GM18520 (cell line): ENCODE data around the gene LDHA.
"Not testable (repeated sequence)": the region's sequence is repeated elsewhere in the genome, so short reads cannot be mapped to it uniquely, and the experiment has no call there.

ENCODE experiments used
- ATAC-seq: cut with Tn5 transposase; IDR thresholded peaks from one replicate; pipeline ENCODE4 v1.9.1; 2021; ENCODE audit not compliant: unreplicated experiment

LDHA gene

GRCh38 chr11:18393581-18394274 is 635 bp upstream of the LDHA start:
- no peak for ATAC-seq

GRCh38 chr11:18394928-18395734 is 768 bp downstream of the LDHA start:
- no peak for ATAC-seq

- ATAC-seq, result peak; percentile 49
These were observed 1.6 kb downstream of the LDHA start for GRCh38 chr11:18395735-18396504.

GRCh38 chr11:18397921-18398320 is 3.6 kb downstream of the LDHA start:
- ATAC-seq, result no peak

- ATAC-seq, result not testable (repeated sequence)
These were observed 6.7 kb downstream of the LDHA start for GRCh38 chr11:18401077-18401476.

- no peak for ATAC-seq
These were observed 9.7 kb downstream of the LDHA start for GRCh38 chr11:18404062-18404461.

- ATAC-seq, result not testable (repeated sequence)
These were observed 13.0 kb downstream of the LDHA start for GRCh38 chr11:18407400-18407799.

GRCh38 chr11:18408558-18409291 is 14.4 kb downstream of the LDHA start:
- no peak for ATAC-seq

- ATAC-seq, result no peak
These were observed 22.1 kb downstream of the LDHA start for GRCh38 chr11:18416459-18416858.

GRCh38 chr11:18419040-18419439 is 24.7 kb downstream of the LDHA start:
- no peak for ATAC-seq

GRCh38 chr11:18420067-18420466 is 25.7 kb downstream of the LDHA start:
- no peak for ATAC-seq

GRCh38 chr11:18427240-18427639 is 32.9 kb downstream of the LDHA start:
- no peak for ATAC-seq

- ATAC-seq, result no peak
These were observed 35.0 kb downstream of the LDHA start for GRCh38 chr11:18429332-18429731.

- no peak for ATAC-seq
These were observed 44.3 kb downstream of the LDHA start for GRCh38 chr11:18438691-18439090.

- ATAC-seq, result no peak
These were observed 54.9 kb downstream of the LDHA start for GRCh38 chr11:18449251-18449650.

GRCh38 chr11:18452927-18453326 is 58.6 kb downstream of the LDHA start:
- no peak for ATAC-seq

- no peak for ATAC-seq
These were observed 61.5 kb downstream of the LDHA start, which contains the start of gene LDHAL6A for GRCh38 chr11:18455686-18456372. TSS of gene LDHAL6A (plus strand) at chr11:18455856. CDS start at chr11:18456681, 825 bp downstream.

GRCh38 chr11:18457450-18457849 is 63.1 kb downstream of the LDHA start:
- no peak for ATAC-seq
